Activated CD4-positive, alpha-beta T cell treated with anti-CD3 and anti-CD28 coated beads, Interleukin-2, amount 10 ng/mL, durations not matched to agents 7 days and 5 days (primary cell): Measurements from ENCODE around the gene C7. TPM values are rescaled to one million over a fixed set of nuclear protein-coding genes. Genes with fewer than 3 reads are reported as not detected.
"Not testable (repeated sequence)": the region's sequence is repeated elsewhere in the genome, so short reads cannot be mapped to it uniquely, and the experiment has no call there.

Experiments used
- CTCF ChIA-PET: fragments of 350-600 bp; sonication (Branson Sonifier 250); formaldehyde crosslinking; loops from one replicate; lab custom pipeline; 2021; ENCODE audit warnings: antibody characterized with exemption; lab: Charles Lee
- POLR2A ChIA-PET: fragments of 350-600 bp; sonication (Branson Sonifier 250); formaldehyde crosslinking; loops from one replicate; lab custom pipeline; 2021; ENCODE audit warnings: antibody characterized with exemption; lab: Charles Lee
- DNase-seq: peaks from one replicate; pipeline ENCODE4 v3.0.0-alpha.2; 2020
- H3K27ac Mint-ChIP-seq: one replicate; pipeline ENCODE4 v1.8.0; 2021; ENCODE audit warnings: mild to moderate bottlenecking, moderate library complexity, mixed read lengths
- H3K27me3 Mint-ChIP-seq: one replicate; pipeline ENCODE4 v1.8.0; 2021; ENCODE audit warnings: mixed read lengths
- H3K36me3 Mint-ChIP-seq: one replicate; pipeline ENCODE4 v1.8.0; 2021; ENCODE audit warnings: low read depth, mixed read lengths
- H3K4me1 Mint-ChIP-seq: one replicate; pipeline ENCODE4 v1.8.0; 2021; ENCODE audit warnings: mixed read lengths
- H3K4me3 Mint-ChIP-seq: one replicate; pipeline ENCODE4 v1.8.0; 2021; ENCODE audit warnings: mild to moderate bottlenecking, moderate library complexity, mixed read lengths
- H3K9me3 Mint-ChIP-seq: one replicate; pipeline ENCODE4 v1.8.0; 2021; ENCODE audit warnings: mixed read lengths
- total RNA-seq, 2 experiments: library from RNA; stranded (reverse); gene quantifications; one replicate each; pipeline ENCODE4 v1.2.3, GENCODE V29; 2021

The C7 gene
- total RNA-seq: not detected

DNA sequence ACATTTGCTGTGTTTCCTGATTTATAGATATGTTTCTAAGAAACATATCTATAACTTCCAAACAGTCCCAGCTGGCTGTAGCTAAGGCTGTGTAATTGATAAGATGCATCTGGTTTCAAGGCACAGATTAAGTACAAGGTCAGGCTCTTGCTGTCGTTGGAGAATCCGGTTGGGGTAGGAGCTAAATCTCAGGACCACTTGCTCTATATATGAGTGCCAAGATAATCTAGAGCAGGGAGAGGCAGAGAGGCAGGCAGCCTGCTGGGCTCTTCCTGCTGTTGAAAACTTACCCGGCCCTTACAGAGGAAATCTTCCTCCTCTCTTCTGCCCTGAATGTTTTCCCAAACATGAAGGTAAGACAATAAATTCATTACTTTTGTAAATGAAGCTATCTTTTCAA is at the start of gene C7:
Gene C7 (plus strand): TSS at position 234 of the 400 bp plus-strand sequence. CDS start 114 bp downstream, at position 348.
- ChIA-PET POLR2A (no interaction called here), CTCF (no interaction called here)
- DNase-seq: no peak
- Mint-ChIP-seq H3K9me3 (no peaks in the 10 kb centered on the region), H3K4me1 (no peaks in the 10 kb centered on the region), H3K27ac (no peak within 1 kb of the TSS), H3K36me3 (no peaks in the 10 kb centered on the region), H3K27me3 (peaks cover 21% of the 10 kb centered on the region), H3K4me3 (no peak within 1 kb of the TSS)

DNA sequence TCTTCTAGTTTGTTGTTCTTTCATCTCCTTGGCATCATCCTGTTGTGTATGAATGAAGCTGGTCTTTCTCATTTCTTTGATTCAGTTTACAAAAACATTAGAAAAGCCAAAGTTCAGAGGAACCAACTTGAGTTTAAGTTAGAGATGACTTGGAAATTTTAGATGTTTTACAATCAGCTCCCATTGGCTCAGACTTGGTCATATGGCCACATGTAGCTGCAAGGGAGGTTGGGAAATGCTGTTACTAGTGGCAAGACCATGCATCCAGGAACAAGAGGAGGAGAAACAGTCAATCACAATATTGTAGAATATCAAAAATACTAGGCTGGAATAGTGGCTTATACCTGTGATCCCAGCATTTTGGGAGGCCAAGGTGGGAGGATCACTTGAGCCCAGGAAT is 48.6 kb upstream of the C7 start:
- Mint-ChIP-seq H3K9me3 (peaks cover 11% of the 10 kb centered on the region), H3K27ac (no peak overlapping the region)
- CTCF ChIA-PET: no interaction called here

DNA sequence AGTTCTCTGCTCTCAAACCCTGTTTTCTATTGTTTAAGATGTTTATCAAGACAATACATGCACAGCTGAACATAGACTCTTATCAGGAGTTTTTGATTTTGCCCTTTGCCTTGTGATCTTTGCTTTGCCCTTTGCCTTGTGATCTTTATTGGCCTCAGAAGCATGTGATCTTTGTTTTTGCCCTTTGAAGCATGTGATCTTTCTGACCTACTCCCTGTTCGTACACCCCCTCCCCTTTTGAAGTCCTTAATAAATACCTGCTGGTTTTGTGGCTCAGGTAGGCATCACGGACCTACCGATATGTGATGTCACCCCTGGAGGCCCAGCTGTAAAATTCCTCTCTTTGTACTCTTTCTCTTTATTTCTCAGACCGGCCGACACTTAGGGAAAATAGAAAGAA is 44.3 kb upstream of the C7 start:
- CTCF ChIA-PET, H3K36me3 Mint-ChIP-seq, H3K27ac Mint-ChIP-seq, DNase-seq, H3K27me3 Mint-ChIP-seq, H3K4me1 Mint-ChIP-seq, POLR2A ChIA-PET, H3K4me3 Mint-ChIP-seq: not testable (repeated sequence)
- peaks cover 11% of the 10 kb centered on the region for H3K9me3 Mint-ChIP-seq

More for the DNA sequence above, 48.6 kb upstream of the C7 start:
- POLR2A ChIA-PET: no interaction called here
- no peak overlapping the region for H3K4me3 Mint-ChIP-seq
- no peaks in the 10 kb centered on the region for H3K27me3 Mint-ChIP-seq
- DNase-seq: no peak
- no peaks in the 10 kb centered on the region for H3K4me1 Mint-ChIP-seq
- no peaks in the 10 kb centered on the region for H3K36me3 Mint-ChIP-seq

DNA sequence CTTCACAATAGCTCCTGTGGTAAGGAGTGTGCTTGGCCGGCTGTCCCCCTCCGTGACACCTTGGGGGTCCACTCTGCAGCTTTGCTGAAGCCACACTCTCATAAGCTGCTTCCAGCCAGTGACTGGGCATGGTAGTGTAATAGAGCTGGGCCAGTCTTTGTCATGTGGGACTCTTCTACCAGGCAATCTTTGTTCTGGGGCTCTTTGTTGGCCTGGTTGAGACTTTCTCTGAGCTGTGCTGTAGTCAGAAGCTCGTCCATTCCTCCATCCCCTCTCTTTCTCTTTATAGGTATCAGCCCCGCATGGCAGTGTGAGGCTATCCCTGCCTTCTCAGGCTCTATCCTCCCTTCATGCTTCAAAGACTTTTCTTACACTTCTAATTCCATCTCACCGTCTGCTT is 42.5 kb upstream of the C7 start:
- POLR2A ChIA-PET: no interaction called here
- Mint-ChIP-seq H3K4me3 (no peak overlapping the region), H3K4me1 (no peaks in the 10 kb centered on the region), H3K27ac (no peak overlapping the region), H3K27me3 (no peaks in the 10 kb centered on the region), H3K9me3 (peaks cover 9% of the 10 kb centered on the region), H3K36me3 (no peaks in the 10 kb centered on the region)
- no peak for DNase-seq
- CTCF ChIA-PET: no interaction called here

DNA sequence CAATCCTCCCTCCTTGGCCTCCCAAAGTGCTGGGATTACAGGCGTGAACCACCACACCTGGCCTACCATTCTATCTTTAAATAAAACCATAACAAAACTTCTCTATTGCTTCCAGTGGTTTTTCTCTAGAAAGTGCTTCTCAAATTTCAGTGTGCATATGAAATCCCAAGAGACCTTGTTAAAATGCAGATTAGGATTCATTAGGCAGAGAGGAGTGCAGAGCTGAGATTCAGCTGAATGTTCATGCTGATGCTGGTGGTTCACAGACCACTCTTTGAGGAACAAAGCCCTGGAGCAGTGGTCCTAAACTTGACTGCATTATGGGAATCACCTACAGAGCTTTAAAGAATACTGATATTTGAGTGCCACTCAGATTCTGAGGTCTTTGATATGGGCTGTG is 39.9 kb upstream of the C7 start:
- no peak overlapping the region for H3K27ac Mint-ChIP-seq
- no peaks in the 10 kb centered on the region for H3K36me3 Mint-ChIP-seq
- ChIA-PET POLR2A (no interaction called here), CTCF (no interaction called here)
- DNase-seq: no peak
- H3K27me3 Mint-ChIP-seq: no peaks in the 10 kb centered on the region
- H3K4me3 Mint-ChIP-seq: no peak overlapping the region
- peaks cover 6% of the 10 kb centered on the region for H3K9me3 Mint-ChIP-seq
- H3K4me1 Mint-ChIP-seq: no peaks in the 10 kb centered on the region

DNA sequence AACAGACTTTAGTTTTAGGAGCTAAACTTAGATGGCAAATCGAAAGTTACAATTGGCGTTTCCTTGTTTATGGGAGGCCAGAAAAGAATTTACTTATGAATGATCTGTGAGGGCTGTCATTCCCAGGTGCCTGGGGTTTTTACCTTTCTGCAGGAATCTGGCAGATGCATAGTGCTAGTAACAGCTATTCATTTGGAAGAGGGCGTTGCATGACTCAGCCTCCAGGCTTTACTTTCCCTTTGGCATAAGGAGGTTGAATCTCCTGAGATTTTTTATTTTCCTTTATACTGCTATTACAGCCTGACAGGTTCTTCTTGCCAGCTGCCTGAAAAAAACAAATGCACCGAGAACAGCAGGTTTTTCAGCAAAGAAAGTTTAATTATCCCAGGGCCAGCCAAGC is 38.1 kb upstream of the C7 start:
- Mint-ChIP-seq H3K36me3 (no peaks in the 10 kb centered on the region), H3K27me3 (no peaks in the 10 kb centered on the region), H3K4me1 (no peaks in the 10 kb centered on the region), H3K9me3 (no peaks in the 10 kb centered on the region), H3K27ac (no peak overlapping the region), H3K4me3 (no peak overlapping the region)
- DNase-seq: no peak
- ChIA-PET CTCF (no interaction called here), POLR2A (no interaction called here)

DNA sequence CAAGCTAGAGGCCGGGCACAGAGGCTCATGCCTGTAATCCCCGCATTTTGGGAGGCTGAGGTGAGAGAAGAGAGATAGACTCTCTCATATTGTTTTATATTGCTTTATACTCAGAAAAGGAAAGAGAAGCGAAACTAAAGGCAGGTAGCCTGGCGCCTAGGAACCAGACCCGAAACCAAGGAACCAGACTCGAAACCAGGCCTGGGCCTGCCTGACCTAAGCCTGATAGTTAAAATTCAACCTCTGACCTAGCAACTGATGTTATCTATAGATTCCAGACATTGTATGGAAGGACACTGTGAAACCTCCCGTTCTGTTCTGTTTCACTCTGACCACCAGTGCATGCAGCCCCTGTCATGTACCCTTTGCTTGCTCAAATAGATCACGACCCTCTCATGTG is 37.0 kb upstream of the C7 start:
- H3K27me3 Mint-ChIP-seq, POLR2A ChIA-PET, H3K36me3 Mint-ChIP-seq, DNase-seq, H3K4me1 Mint-ChIP-seq, H3K9me3 Mint-ChIP-seq, CTCF ChIA-PET, H3K4me3 Mint-ChIP-seq, H3K27ac Mint-ChIP-seq: not testable (repeated sequence)

DNA sequence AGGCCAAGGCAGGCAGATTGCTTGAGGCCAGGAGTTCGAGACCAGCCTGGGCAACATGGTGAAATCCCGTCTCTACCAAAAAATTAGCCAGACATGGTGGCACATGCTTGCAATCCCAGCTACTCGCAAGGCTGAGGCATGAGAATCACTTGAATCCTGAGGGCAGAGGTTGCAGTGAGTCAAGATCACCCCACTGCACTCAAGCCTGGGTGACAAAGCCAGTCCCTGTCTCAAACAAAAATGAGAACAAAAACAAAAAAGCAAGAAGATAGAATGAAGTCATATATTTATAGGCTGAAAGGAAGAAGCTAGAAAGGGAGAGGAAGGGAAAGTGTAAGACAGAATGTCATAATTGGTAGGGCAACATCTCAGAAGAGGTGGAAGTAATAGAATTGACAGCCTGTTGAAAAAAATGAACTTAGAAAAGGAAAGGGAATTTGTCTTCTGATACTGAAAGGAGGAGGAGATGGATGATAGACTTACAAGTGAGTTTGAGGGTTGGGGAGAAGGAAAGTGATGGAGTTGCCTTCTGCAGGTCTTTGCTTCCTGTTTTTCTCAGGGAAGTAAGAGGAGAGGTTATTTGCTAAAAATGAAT is 35.9 kb upstream of the C7 start:
- no peaks in the 10 kb centered on the region for H3K4me1 Mint-ChIP-seq
- peaks cover 4% of the 10 kb centered on the region for H3K9me3 Mint-ChIP-seq
- H3K27ac Mint-ChIP-seq: no peak overlapping the region
- no peaks in the 10 kb centered on the region for H3K36me3 Mint-ChIP-seq
- H3K4me3 Mint-ChIP-seq: no peak overlapping the region
- CTCF ChIA-PET: interaction anchor here (0.6 kb wide), 1 partner anchor 1376 kb away, joined by 3 read pairs; no protein-coding TSS in a partner anchor
- no peaks in the 10 kb centered on the region for H3K27me3 Mint-ChIP-seq
- POLR2A ChIA-PET: no interaction called here
- no peak for DNase-seq

DNA sequence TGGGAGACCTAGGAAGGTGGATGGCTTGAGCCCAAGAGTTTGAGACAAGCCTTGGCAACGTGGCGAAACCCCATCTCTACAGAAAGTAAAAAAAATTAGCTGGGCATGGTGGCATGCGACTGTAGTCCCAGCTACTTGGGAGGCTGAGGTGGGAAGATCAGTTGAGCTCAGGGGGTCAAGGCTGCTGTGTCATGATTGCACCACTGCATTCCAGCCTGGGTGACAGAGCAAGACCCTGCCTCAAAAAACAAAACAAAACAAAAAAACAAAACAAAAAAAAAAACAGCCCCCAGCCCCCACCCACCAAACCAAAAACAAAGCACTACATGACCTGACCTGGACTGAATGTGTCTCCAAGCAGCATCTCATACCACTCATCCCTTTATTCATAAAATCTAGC is 33.3 kb upstream of the C7 start:
- CTCF ChIA-PET: no interaction called here
- H3K4me1 Mint-ChIP-seq: peaks cover 3% of the 10 kb centered on the region
- no peaks in the 10 kb centered on the region for H3K36me3 Mint-ChIP-seq
- H3K9me3 Mint-ChIP-seq: peaks cover 4% of the 10 kb centered on the region
- DNase-seq: no peak
- H3K4me3 Mint-ChIP-seq: no peak overlapping the region
- POLR2A ChIA-PET: no interaction called here
- H3K27ac Mint-ChIP-seq: no peak overlapping the region
- no peaks in the 10 kb centered on the region for H3K27me3 Mint-ChIP-seq

DNA sequence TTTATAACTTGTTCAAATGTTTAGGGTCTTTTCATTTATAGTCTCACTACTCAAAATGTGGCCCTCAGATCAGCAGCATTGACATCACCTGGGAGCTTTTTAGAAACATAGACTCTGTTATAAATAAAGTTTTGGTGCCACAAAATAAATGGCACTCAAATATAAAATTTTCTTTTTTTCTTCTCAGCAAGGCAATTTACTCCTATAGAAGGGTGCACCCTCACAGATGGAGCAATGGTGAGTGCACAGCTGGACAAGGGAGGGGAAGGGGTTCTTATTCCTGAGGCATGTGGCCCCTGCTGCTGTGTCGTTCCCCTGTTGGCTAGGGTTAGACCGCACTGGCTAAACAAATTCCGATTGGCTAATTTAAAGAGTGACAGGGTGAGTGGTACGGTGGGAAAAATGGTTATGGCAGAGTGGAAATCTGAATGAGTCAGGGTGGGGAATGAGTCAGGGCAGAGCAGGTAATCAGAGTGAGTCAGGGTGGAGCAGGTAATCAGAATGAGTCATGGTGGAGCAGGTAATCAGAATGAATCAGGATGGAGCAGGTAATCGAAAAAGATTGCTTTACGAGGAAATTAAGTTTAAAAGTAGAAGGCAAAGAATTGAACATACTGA is 31.8 kb upstream of the C7 start:
- no peak overlapping the region for H3K4me3 Mint-ChIP-seq

DNA sequence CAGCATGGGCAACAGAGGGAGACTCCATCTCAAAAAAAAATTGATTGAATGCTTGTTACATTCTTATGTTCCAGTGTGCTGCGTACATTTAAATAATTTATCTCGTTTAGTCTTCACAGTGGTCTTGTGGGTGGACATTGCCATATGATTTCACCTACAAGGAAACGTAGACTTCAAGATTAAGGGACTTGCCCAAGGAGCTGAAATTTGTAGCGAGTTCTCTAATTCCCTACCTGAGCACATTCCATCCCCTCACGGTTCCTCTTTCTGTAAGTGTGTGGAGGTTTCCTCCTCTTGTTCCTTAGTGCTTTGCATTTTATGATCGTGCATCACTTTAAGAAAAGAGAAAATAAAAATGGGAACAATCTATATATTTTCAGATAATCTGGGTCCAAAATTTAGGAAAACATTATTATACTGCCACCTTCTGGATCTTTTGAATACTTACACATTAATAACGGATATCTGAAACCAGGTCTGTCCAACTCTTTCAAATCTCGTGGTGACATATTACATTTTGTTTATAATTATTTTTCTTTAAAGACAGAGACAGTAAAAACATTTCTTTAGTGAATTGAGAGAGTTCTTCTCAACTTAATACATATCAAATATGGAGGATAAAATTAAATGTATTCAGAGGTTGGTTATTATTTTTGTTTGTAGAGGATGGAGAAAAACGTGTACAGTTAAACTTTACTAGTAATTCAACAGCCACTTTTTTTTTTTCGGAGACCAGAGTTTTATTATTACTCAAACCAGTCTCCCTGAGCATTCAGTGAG is 29.9 kb upstream of the C7 start:
- no peak overlapping the region for H3K4me3 Mint-ChIP-seq
- DNase-seq: no peak
- H3K36me3 Mint-ChIP-seq: no peaks in the 10 kb centered on the region
- ChIA-PET CTCF (no interaction called here), POLR2A (no interaction called here)
- H3K9me3 Mint-ChIP-seq: peaks cover 9% of the 10 kb centered on the region
- peaks cover 6% of the 10 kb centered on the region for H3K27me3 Mint-ChIP-seq
- H3K27ac Mint-ChIP-seq: no peak overlapping the region
- peaks cover 3% of the 10 kb centered on the region for H3K4me1 Mint-ChIP-seq

More for the DNA sequence above, 31.8 kb upstream of the C7 start:
- Mint-ChIP-seq H3K27me3 (peaks cover 3% of the 10 kb centered on the region), H3K9me3 (peaks cover 9% of the 10 kb centered on the region), H3K27ac (no peak overlapping the region), H3K4me1 (peaks cover 3% of the 10 kb centered on the region), H3K36me3 (no peaks in the 10 kb centered on the region)
- no peak for DNase-seq
- ChIA-PET CTCF (no interaction called here), POLR2A (no interaction called here)

DNA sequence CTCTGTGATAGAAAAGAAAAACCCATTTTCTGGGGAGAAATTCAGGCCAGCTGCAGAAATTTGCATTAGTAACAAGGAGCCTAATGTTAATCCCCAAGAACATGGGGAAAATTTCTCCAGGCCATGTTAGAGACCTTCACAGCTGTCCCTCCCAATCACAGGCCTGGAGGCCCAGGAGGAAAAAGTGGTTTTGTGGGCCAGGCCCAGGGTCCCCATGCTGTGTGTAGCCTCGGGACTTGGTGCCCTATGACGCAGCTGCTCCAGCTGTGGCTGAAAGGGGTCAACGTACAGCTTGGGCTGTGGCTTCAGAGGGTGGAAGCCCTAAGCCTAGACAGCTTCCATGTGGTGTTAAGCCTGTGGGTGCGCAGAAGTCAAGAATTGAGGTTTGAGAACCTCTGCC is 27.0 kb upstream of the C7 start:
- no peak overlapping the region for H3K4me3 Mint-ChIP-seq
- H3K27ac Mint-ChIP-seq: no peak overlapping the region
- H3K27me3 Mint-ChIP-seq: peaks cover 6% of the 10 kb centered on the region
- H3K9me3 Mint-ChIP-seq: peaks cover 5% of the 10 kb centered on the region
- no peaks in the 10 kb centered on the region for H3K36me3 Mint-ChIP-seq
- POLR2A ChIA-PET: no interaction called here
- H3K4me1 Mint-ChIP-seq: peaks cover 3% of the 10 kb centered on the region
- no peak for DNase-seq
- CTCF ChIA-PET: no interaction called here

DNA sequence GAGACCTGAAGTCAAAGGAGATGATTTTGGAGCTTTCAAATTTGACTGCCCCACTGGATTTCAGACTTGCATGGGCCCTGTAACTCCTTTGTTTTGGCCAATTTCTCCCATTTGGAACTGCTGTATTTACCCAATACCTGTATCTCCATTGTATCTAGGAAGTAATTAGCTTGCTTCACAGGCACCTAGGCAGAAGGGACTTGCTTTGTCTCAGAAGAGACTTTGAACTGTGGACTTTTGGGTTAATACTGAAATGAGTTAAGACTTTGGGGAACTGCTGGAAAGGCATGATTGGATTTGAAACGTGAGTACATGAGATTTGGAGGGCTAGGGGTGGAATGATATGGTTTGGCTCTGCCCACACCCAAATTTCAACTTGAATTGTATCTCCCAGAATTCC is 26.2 kb upstream of the C7 start:
- H3K27ac Mint-ChIP-seq, H3K4me3 Mint-ChIP-seq, H3K9me3 Mint-ChIP-seq, H3K36me3 Mint-ChIP-seq, POLR2A ChIA-PET, DNase-seq, H3K27me3 Mint-ChIP-seq, H3K4me1 Mint-ChIP-seq: not testable (repeated sequence)
- CTCF ChIA-PET: interaction anchor here (0.6 kb wide), 1 partner anchor 136 kb away, joined by 3 read pairs; no protein-coding TSS in a partner anchor
